KBM-7 (cell line): Measurements from ENCODE around the gene SPEM2.

Source experiments
- DNase-seq: peaks from one replicate; pipeline ENCODE4 v3.0.0-alpha.2; 2015
- in situ Hi-C: fragments of 300-500 bp; cut with MboI; formaldehyde crosslinking; loops from 2 replicates; pipeline ENCODE4 v1.14.3; 2020; ENCODE audit warnings: low sequenced_read_pairs, low pct_unique_long_range_greater_than_20kb, mixed read lengths

SPEM2 gene

GRCh38 chr17:7403043-7403726, 22.2 kb upstream of the SPEM2 start:
- no peak for DNase-seq
- in situ Hi-C loops = no loop called here

- no peak for DNase-seq
- in situ Hi-C loops = no loop called here
Measured at GRCh38 chr17:7403727-7403976, 21.8 kb upstream of the SPEM2 start.

GRCh38 chr17:7403977-7404736, 21.3 kb upstream of the SPEM2 start, which contains the start of gene TMEM256:
Gene TMEM256, minus strand, starts transcription at chr17:7404097. Its CDS starts 13 bp downstream, at chr17:7404084.
- in situ Hi-C loops = no loop called here
- peak; percentile 99 for DNase-seq

- DNase-seq = no peak
- in situ Hi-C loops = no loop called here
Measured at GRCh38 chr17:7404737-7405349, 20.6 kb upstream of the SPEM2 start.

- no peak for DNase-seq
- in situ Hi-C loops = no loop called here
Measured at GRCh38 chr17:7405350-7406234, 19.8 kb upstream of the SPEM2 start.

GRCh38 chr17:7406235-7406825, 19.1 kb upstream of the SPEM2 start:
- DNase-seq = no peak
- in situ Hi-C loops = no loop called here

GRCh38 chr17:7407082-7407481, 18.3 kb upstream of the SPEM2 start:
- in situ Hi-C loops = no loop called here
- DNase-seq = no peak

- in situ Hi-C loops = no loop called here
- no peak for DNase-seq
Measured at GRCh38 chr17:7407485-7408251, 17.7 kb upstream of the SPEM2 start, which contains the start of gene NLGN2. Gene NLGN2, plus strand, starts transcription at chr17:7407845. Its CDS starts 411 bp downstream, at chr17:7408256.

- in situ Hi-C loops = no loop called here
- no peak for DNase-seq
Measured at GRCh38 chr17:7408252-7408727, 17.1 kb upstream of the SPEM2 start.

GRCh38 chr17:7408863-7409262, 16.6 kb upstream of the SPEM2 start:
- in situ Hi-C loops = no loop called here
- no peak for DNase-seq

- DNase-seq = no peak
- in situ Hi-C loops = no loop called here
Measured at GRCh38 chr17:7409716-7410115, 15.7 kb upstream of the SPEM2 start.

GRCh38 chr17:7410634-7411426, 14.6 kb upstream of the SPEM2 start:
- DNase-seq = no peak
- in situ Hi-C loops = no loop called here

GRCh38 chr17:7411427-7411750, 14.0 kb upstream of the SPEM2 start:
- no peak for DNase-seq
- in situ Hi-C loops = no loop called here

- in situ Hi-C loops = no loop called here
- no peak for DNase-seq
Measured at GRCh38 chr17:7413346-7413985, 11.9 kb upstream of the SPEM2 start.

- DNase-seq = no peak
- in situ Hi-C loops = no loop called here
Measured at GRCh38 chr17:7414837-7415236, 10.6 kb upstream of the SPEM2 start.

- in situ Hi-C loops = no loop called here
- no peak for DNase-seq
Measured at GRCh38 chr17:7415784-7416183, 9.6 kb upstream of the SPEM2 start.

- in situ Hi-C loops = no loop called here
- DNase-seq = no peak
Measured at GRCh38 chr17:7416323-7416722, 9.1 kb upstream of the SPEM2 start.
